Activated T-cell treated with anti-CD3 and anti-CD28 coated beads, Interleukin-2, amount 50 U/mL, for 24 hours (primary cell): ENCODE data around the gene MYL5.
A peak's percentile ranks its signal among the peaks of the same experiment; 100 is the strongest.
"Not testable (repeated sequence)": the region's sequence is repeated elsewhere in the genome, so short reads cannot be mapped to it uniquely, and the experiment has no call there.

Experiments used
- DNase-seq: peaks from one replicate; pipeline ENCODE4 v3.0.0-alpha.2; 2020
- H3K27ac Mint-ChIP-seq: 2 replicates; pipeline ENCODE4 v1.8.0; 2020; ENCODE audit warnings: mild to moderate bottlenecking, mixed read lengths
- H3K27me3 Mint-ChIP-seq: 2 replicates; pipeline ENCODE4 v1.8.0; 2020; ENCODE audit warnings: mixed read lengths
- H3K36me3 Mint-ChIP-seq: 2 replicates; pipeline ENCODE4 v1.8.0; 2020; ENCODE audit warnings: low read depth, mixed read lengths
- H3K4me1 Mint-ChIP-seq: 2 replicates; pipeline ENCODE4 v1.8.0; 2020; ENCODE audit warnings: low read depth, mixed read lengths
- H3K4me3 Mint-ChIP-seq: 2 replicates; pipeline ENCODE4 v1.8.0; 2020; ENCODE audit warnings: mild to moderate bottlenecking, moderate library complexity, mixed read lengths
- H3K9me3 Mint-ChIP-seq: 2 replicates; pipeline ENCODE4 v1.8.0; 2020; ENCODE audit warnings: mixed read lengths

Gene MYL5

GRCh38 chr4:722851-723360 is 48.6 kb downstream of the MYL5 start:
- H3K4me3 Mint-ChIP-seq, result no peak overlapping the region
- H3K4me1 Mint-ChIP-seq, result peaks cover 23% of the 10 kb centered on the region
- no peak overlapping the region for H3K27ac Mint-ChIP-seq
- peaks cover 45% of the 10 kb centered on the region for H3K36me3 Mint-ChIP-seq
- H3K9me3 Mint-ChIP-seq, result no peaks in the 10 kb centered on the region
- H3K27me3 Mint-ChIP-seq, result no peaks in the 10 kb centered on the region
- no peak for DNase-seq

- no peak overlapping the region for H3K4me3 Mint-ChIP-seq
- H3K27me3 Mint-ChIP-seq, result no peaks in the 10 kb centered on the region
- peaks cover 23% of the 10 kb centered on the region for H3K4me1 Mint-ChIP-seq
- no peaks in the 10 kb centered on the region for H3K9me3 Mint-ChIP-seq
- H3K27ac Mint-ChIP-seq, result no peak overlapping the region
- peaks cover 45% of the 10 kb centered on the region for H3K36me3 Mint-ChIP-seq
- DNase-seq, result no peak
These were observed 49.6 kb downstream of the MYL5 start for GRCh38 chr4:723751-724530.

GRCh38 chr4:725391-726234 is 51.3 kb downstream of the MYL5 start:
- Mint-ChIP-seq H3K4me3 (no peak overlapping the region), H3K27me3 (no peaks in the 10 kb centered on the region), H3K36me3 (peaks cover 39% of the 10 kb centered on the region), H3K4me1 (peaks cover 23% of the 10 kb centered on the region), H3K9me3 (no peaks in the 10 kb centered on the region), H3K27ac (no peak overlapping the region)
- no peak for DNase-seq

GRCh38 chr4:726235-726787 is 52.0 kb downstream of the MYL5 start:
- Mint-ChIP-seq H3K9me3 (no peaks in the 10 kb centered on the region), H3K4me3 (no peak overlapping the region), H3K4me1 (peaks cover 23% of the 10 kb centered on the region), H3K27ac (peak overlapping the region; percentile 68), H3K27me3 (no peaks in the 10 kb centered on the region), H3K36me3 (peaks cover 38% of the 10 kb centered on the region)
- DNase-seq, result no peak

GRCh38 chr4:726838-727237 is 52.5 kb downstream of the MYL5 start:
- no peak overlapping the region for H3K27ac Mint-ChIP-seq
- H3K9me3 Mint-ChIP-seq, result no peaks in the 10 kb centered on the region
- no peak overlapping the region for H3K4me3 Mint-ChIP-seq
- H3K27me3 Mint-ChIP-seq, result no peaks in the 10 kb centered on the region
- no peak for DNase-seq
- peaks cover 23% of the 10 kb centered on the region for H3K4me1 Mint-ChIP-seq
- H3K36me3 Mint-ChIP-seq, result peaks cover 33% of the 10 kb centered on the region

- peaks cover 31% of the 10 kb centered on the region for H3K36me3 Mint-ChIP-seq
- no peaks in the 10 kb centered on the region for H3K27me3 Mint-ChIP-seq
- H3K9me3 Mint-ChIP-seq, result no peaks in the 10 kb centered on the region
- no peak for DNase-seq
- H3K4me1 Mint-ChIP-seq, result peaks cover 23% of the 10 kb centered on the region
- no peak overlapping the region for H3K4me3 Mint-ChIP-seq
- no peak overlapping the region for H3K27ac Mint-ChIP-seq
These were observed 53.2 kb downstream of the MYL5 start for GRCh38 chr4:727576-727975.

- Mint-ChIP-seq H3K36me3 (peaks cover 35% of the 10 kb centered on the region), H3K9me3 (no peaks in the 10 kb centered on the region), H3K4me1 (peaks cover 20% of the 10 kb centered on the region), H3K27me3 (no peaks in the 10 kb centered on the region), H3K4me3 (no peak overlapping the region), H3K27ac (no peak overlapping the region)
- no peak for DNase-seq
These were observed 55.3 kb downstream of the MYL5 start for GRCh38 chr4:729336-730315.

- Mint-ChIP-seq H3K27ac (no peak overlapping the region), H3K27me3 (no peaks in the 10 kb centered on the region), H3K4me1 (peaks cover 14% of the 10 kb centered on the region), H3K9me3 (no peaks in the 10 kb centered on the region), H3K36me3 (peaks cover 41% of the 10 kb centered on the region), H3K4me3 (no peak overlapping the region)
- no peak for DNase-seq
These were observed 56.2 kb downstream of the MYL5 start for GRCh38 chr4:730511-730910.

- not testable (repeated sequence) for DNase-seq, H3K27ac Mint-ChIP-seq, H3K9me3 Mint-ChIP-seq, H3K27me3 Mint-ChIP-seq, H3K4me3 Mint-ChIP-seq
- Mint-ChIP-seq H3K4me1 (peaks cover 11% of the 10 kb centered on the region), H3K36me3 (peaks cover 43% of the 10 kb centered on the region)
These were observed 56.9 kb downstream of the MYL5 start for GRCh38 chr4:730946-731904.
